T-helper 9 cell (primary cell): ENCODE results near the gene AUP1.

Experiments
- DNase-seq: peaks from one replicate; pipeline ENCODE4 v3.0.0-alpha.2; 2020

AUP1 gene

GRCh38 chr2:74535440-74535965, 6.0 kb upstream of the AUP1 start:
- DNase-seq: no peak

- DNase-seq: no peak
These were observed 4.9 kb upstream of the AUP1 start for GRCh38 chr2:74534411-74534810.

- no peak for DNase-seq
These were observed 4.0 kb upstream of the AUP1 start for GRCh38 chr2:74533464-74533863.

GRCh38 chr2:74532222-74532621, 2.7 kb upstream of the AUP1 start:
- no peak for DNase-seq

- DNase-seq: no peak
These were observed 2.2 kb upstream of the AUP1 start for GRCh38 chr2:74531666-74532065.

GRCh38 chr2:74530239-74531187, 1.0 kb upstream of the AUP1 start:
- peak; percentile 32 for DNase-seq

- no peak for DNase-seq
These were observed 728 bp downstream of the AUP1 start for GRCh38 chr2:74528600-74529356.

- no peak for DNase-seq
These were observed 1.8 kb downstream of the AUP1 start for GRCh38 chr2:74527741-74528140.

- DNase-seq: no peak
These were observed 2.8 kb downstream of the AUP1 start for GRCh38 chr2:74526649-74527230.

- DNase-seq: no peak
These were observed 3.5 kb downstream of the AUP1 start, which contains the start of gene DQX1 for GRCh38 chr2:74525717-74526648. Gene DQX1, minus strand, starts transcription at chr2:74526231. Its CDS starts 502 bp downstream, at chr2:74525729.

- DNase-seq: no peak
These were observed 4.4 kb downstream of the AUP1 start for GRCh38 chr2:74524955-74525716.

- no peak for DNase-seq
These were observed 5.5 kb downstream of the AUP1 start for GRCh38 chr2:74524005-74524404.

GRCh38 chr2:74522516-74522915, 7.0 kb downstream of the AUP1 start:
- DNase-seq: no peak

GRCh38 chr2:74516650-74517049, 12.9 kb downstream of the AUP1 start:
- DNase-seq: no peak

- peak; percentile 58 for DNase-seq
These were observed 13.4 kb downstream of the AUP1 start for GRCh38 chr2:74515981-74516633.

- DNase-seq: no peak
These were observed 14.1 kb downstream of the AUP1 start for GRCh38 chr2:74515271-74515980.

- no peak for DNase-seq
These were observed 14.9 kb downstream of the AUP1 start, which contains the start of gene TLX2 for GRCh38 chr2:74514368-74515270. Gene TLX2, plus strand, starts transcription at chr2:74514450. Its CDS starts 357 bp downstream, at chr2:74514807.

- DNase-seq: no peak
These were observed 15.7 kb downstream of the AUP1 start for GRCh38 chr2:74513605-74514367.
